Esophagus muscularis mucosa (tissue), 4 donors: Measurements from ENCODE around the gene MANEAL.

Experiments used
- CTCF ChIP-seq, 3 experiments: fragments of 200-600 bp in 2 of 3; fragments of 450-650 bp in 1 of 3; sonication (generic) in 2 of 3; IDR thresholded peaks; one replicate each; pipeline ENCODE4 v1.5.1; 2017 to 2019; ENCODE audit warnings: antibody characterized with exemption in 3 of 3, mild to moderate bottlenecking in 2 of 3, moderate library complexity in 1 of 3
- EP300 ChIP-seq: sonication (generic); formaldehyde crosslinking; IDR thresholded peaks from one replicate; pipeline ENCODE4 v1.6.1; 2017; ENCODE audit warnings: antibody characterized with exemption
- POLR2A ChIP-seq: fragments of 450-650 bp; IDR thresholded peaks from one replicate; pipeline ENCODE4 v1.6.1; 2017; ENCODE audit warnings: antibody characterized with exemption, moderate library complexity, mild to moderate bottlenecking, low read depth
- POLR2AphosphoS5 ChIP-seq, 2 donors: sonication (generic); formaldehyde crosslinking; IDR thresholded peaks; one replicate each; pipeline ENCODE4 v1.6.1; 2017; ENCODE audit warnings: antibody characterized with exemption in 2 of 2

- no peak for TF ChIP-seq CTCF (IDR thresholded peaks at IDR 0.05)
- TF ChIP-seq POLR2A, result no peak
- no peak for TF ChIP-seq POLR2AphosphoS5 (IDR thresholded peaks at IDR 0.05)
- no peak for TF ChIP-seq EP300
Observed at GRCh38 chr1:37762516-37762915, 31.1 kb upstream of the MANEAL start.
